CD4-positive, alpha-beta T cell (primary cell): ENCODE results near the gene ITPRIP. TPM values are rescaled to one million over a fixed set of nuclear protein-coding genes. Genes with fewer than 3 reads are reported as not detected.

Source experiments
- ATAC-seq: fragments of 200-7000 bp; cut with Tn5 transposase; one replicate; pipeline ENCODE4 v1.10.0; 2022; ENCODE audit warnings: mild to moderate bottlenecking; ENCODE audit not compliant: poor library complexity
- CTCF ChIA-PET: fragments of 350-600 bp; sonication (Branson Sonifier 250); formaldehyde crosslinking; loops from one replicate; lab custom pipeline; 2021; ENCODE audit warnings: antibody characterized with exemption, inconsistent platforms; lab: Charles Lee
- POLR2A ChIA-PET: fragments of 350-600 bp; sonication (Branson Sonifier 250); formaldehyde crosslinking; loops from one replicate; lab custom pipeline; 2021; ENCODE audit warnings: antibody characterized with exemption, inconsistent platforms; lab: Charles Lee
- DNase-seq, 14 experiments: peaks; one replicate each; pipeline ENCODE4 v3.0.0-alpha.2; 2013 to 2020; ENCODE audit warnings: mixed read lengths in 2 of 14
- H3K27ac ChIP-seq, 2 donors: one replicate each; pipeline versions ENCODE4 v1.5.1 to v1.7.0; 2013; ENCODE audit warnings: low read length in 2 of 2, low read depth in 1 of 2, mild to moderate bottlenecking in 1 of 2
- H3K27me3 ChIP-seq, 2 experiments: 1 replicate in 1 of 2; 2 replicates in 1 of 2; pipeline versions ENCODE4 v1.6.1 to v1.7.0; 2013; ENCODE audit warnings: low read length in 2 of 2, control low read depth in 1 of 2, mild to moderate bottlenecking in 1 of 2, moderate library complexity in 1 of 2; ENCODE audit not compliant: insufficient read depth in 2 of 2, control insufficient read depth in 1 of 2
- H3K36me3 ChIP-seq: one replicate; pipeline ENCODE4 v1.6.1; 2013; ENCODE audit warnings: low read length, control low read depth; ENCODE audit not compliant: insufficient read depth
- H3K4me1 ChIP-seq: one replicate; pipeline ENCODE4 v1.6.1; 2013; ENCODE audit warnings: low read length, control low read depth; ENCODE audit not compliant: insufficient read depth
- H3K4me3 ChIP-seq: one replicate; pipeline ENCODE4 v1.5.1; 2013; ENCODE audit warnings: mild to moderate bottlenecking, low read length, moderate library complexity
- H3K9me3 ChIP-seq, 2 experiments: 1 replicate in 1 of 2; 2 replicates in 1 of 2; pipeline versions ENCODE4 v1.6.1 to v1.7.0; 2013; ENCODE audit warnings: low read length in 2 of 2, mild to moderate bottlenecking in 2 of 2, control low read depth in 1 of 2, moderate library complexity in 1 of 2; ENCODE audit not compliant: control insufficient read depth in 1 of 2, insufficient read depth in 1 of 2
- H3K27ac Mint-ChIP-seq: one replicate; pipeline ENCODE4 v1.8.0; 2020; ENCODE audit warnings: mixed read lengths
- H3K27me3 Mint-ChIP-seq: one replicate; pipeline ENCODE4 v1.8.0; 2021; ENCODE audit warnings: mixed read lengths
- H3K36me3 Mint-ChIP-seq: one replicate; pipeline ENCODE4 v1.8.0; 2021; ENCODE audit warnings: low read depth, mixed read lengths
- H3K4me1 Mint-ChIP-seq: one replicate; pipeline ENCODE4 v1.8.0; 2021; ENCODE audit warnings: low read depth, mixed read lengths
- H3K4me3 Mint-ChIP-seq: one replicate; pipeline ENCODE4 v1.8.0; 2020; ENCODE audit warnings: mild to moderate bottlenecking, mixed read lengths
- H3K9me3 Mint-ChIP-seq: one replicate; pipeline ENCODE4 v1.8.0; 2020; ENCODE audit warnings: mixed read lengths
- CTCF ChIP-seq: fragments of 200-600 bp; IDR thresholded peaks from one replicate; pipeline ENCODE4 v1.8.0; 2022; ENCODE audit warnings: antibody characterized with exemption, mild to moderate bottlenecking
- intact Hi-C, 2 experiments: fragments of 100-400 bp; cut with DNase I in 1 of 2; cut with micrococcal nuclease in 1 of 2; formaldehyde crosslinking; loops; one replicate each; pipeline versions ENCODE4 v1.15.1 to v1.9.0; 2023 to 2025; cut with DNase I, micrococcal nuclease
- total RNA-seq, 174 experiments: library from RNA in 2 of 174; stranded (reverse) in 2 of 174; gene quantifications; one replicate each; pipeline ENCODE4 v1.2.3 and lab custom pipeline; 2021 to 2026

The ITPRIP gene
- total RNA-seq, 2 experiments from 2014 or later: 127 to 133 TPM

- ChIA-PET CTCF (interaction anchor here (0.9 to 3.1 kb wide), 8 partner anchors 10 to 47 kb away, joined by 3 to 12 read pairs (median 4); partner anchors contain the start of genes CFAP58 and ITPRIP), POLR2A (interaction anchor here (0.8 to 6.1 kb wide), 6 partner anchors 9 to 32 kb away, joined by 3 to 43 read pairs (median 9); partner anchors contain the start of genes CFAP58 and ITPRIP)
- no peaks in the 10 kb centered on the region for H3K9me3 ChIP-seq
- intact Hi-C loops: loop anchor here in 1 of 2 experiments (1.0 to 2.0 kb wide), 2 partner anchors 14 to 17 kb away; partner anchors contain the start of gene ITPRIP
- no peaks in the 10 kb centered on the region for H3K27me3 ChIP-seq
- H3K4me3 Mint-ChIP-seq: peak overlapping the region; percentile 81
- DNase-seq: peak in 6 of 14 experiments; percentile 31 to 60 (median 43)
- no peaks in the 10 kb centered on the region for H3K9me3 Mint-ChIP-seq
- H3K36me3 ChIP-seq: peaks cover 13% of the 10 kb centered on the region
- peak; percentile 79 for ATAC-seq
- peak overlapping the region; percentile 22 for H3K4me3 ChIP-seq
- H3K27me3 Mint-ChIP-seq: no peaks in the 10 kb centered on the region
- peak overlapping the region; percentile 39 to 79 for H3K27ac ChIP-seq
- peaks cover 25% of the 10 kb centered on the region for H3K36me3 Mint-ChIP-seq
- no peak for TF ChIP-seq CTCF
- peaks cover 99% of the 10 kb centered on the region for H3K4me1 Mint-ChIP-seq
- H3K27ac Mint-ChIP-seq: peak overlapping the region; percentile 88
- peaks cover 88% of the 10 kb centered on the region for H3K4me1 ChIP-seq
These were observed 16.4 kb downstream of the ITPRIP start for GRCh38 chr10:104321725-104322415.

- intact Hi-C loops: no loop called here
- no peaks in the 10 kb centered on the region for H3K27me3 Mint-ChIP-seq
- peak overlapping the region; percentile 88 for H3K27ac Mint-ChIP-seq
- Histone ChIP-seq H3K4me1 (peaks cover 82% of the 10 kb centered on the region), H3K9me3 (no peaks in the 10 kb centered on the region), H3K4me3 (no peak overlapping the region), H3K27ac (no peak overlapping the region), H3K27me3 (no peaks in the 10 kb centered on the region), H3K36me3 (peaks cover 18% of the 10 kb centered on the region)
- ATAC-seq (no peak), DNase-seq (no peak)
- POLR2A ChIA-PET: interaction anchor here (0.8 to 6.1 kb wide), 7 partner anchors 8 to 32 kb away, joined by 3 to 43 read pairs (median 9); partner anchors contain the start of genes CFAP58 and ITPRIP
- no peak for TF ChIP-seq CTCF
- CTCF ChIA-PET: interaction anchor here (0.9 to 3.1 kb wide), 7 partner anchors 9 to 32 kb away, joined by 3 to 12 read pairs (median 4); partner anchors contain the start of genes CFAP58 and ITPRIP
- peaks cover 95% of the 10 kb centered on the region for H3K4me1 Mint-ChIP-seq
- H3K4me3 Mint-ChIP-seq: peak overlapping the region; percentile 81
- no peaks in the 10 kb centered on the region for H3K9me3 Mint-ChIP-seq
- H3K36me3 Mint-ChIP-seq: peaks cover 31% of the 10 kb centered on the region
These were observed 17.0 kb downstream of the ITPRIP start for GRCh38 chr10:104321226-104321625.

GRCh38 chr10:104318810-104319741 is 19.2 kb downstream of the ITPRIP start:
- DNase-seq (no peak), ATAC-seq (no peak)
- no peak for TF ChIP-seq CTCF
- no peaks in the 10 kb centered on the region for H3K27me3 ChIP-seq
- no peak overlapping the region for H3K27ac ChIP-seq
- H3K4me1 ChIP-seq: peaks cover 62% of the 10 kb centered on the region
- ChIA-PET POLR2A (interaction anchor here (1.2 to 6.1 kb wide), 2 partner anchors 17 to 20 kb away, joined by 3 to 38 read pairs; partner anchors contain the start of gene ITPRIP), CTCF (no interaction called here)
- H3K4me3 ChIP-seq: no peak overlapping the region
- peaks cover 40% of the 10 kb centered on the region for H3K36me3 ChIP-seq
- no peaks in the 10 kb centered on the region for H3K9me3 Mint-ChIP-seq
- peaks cover 38% of the 10 kb centered on the region for H3K36me3 Mint-ChIP-seq
- peak overlapping the region; percentile 88 for H3K27ac Mint-ChIP-seq
- H3K4me1 Mint-ChIP-seq: peaks cover 74% of the 10 kb centered on the region
- peak overlapping the region; percentile 30 for H3K4me3 Mint-ChIP-seq
- no peaks in the 10 kb centered on the region for H3K27me3 Mint-ChIP-seq
- H3K9me3 ChIP-seq: no peaks in the 10 kb centered on the region
- intact Hi-C loops: no loop called here
